ENCODE data around the gene NAIF1. TPM values are rescaled to one million over a fixed set of nuclear protein-coding genes. Genes with fewer than 3 reads are reported as not detected.
"Not testable (repeated sequence)": the region's sequence is repeated elsewhere in the genome, so short reads cannot be mapped to it uniquely, and the experiment has no call there.

Gene NAIF1
- total RNA-seq, 1 donor from 2014 or later, result 8.8 TPM

- Mint-ChIP-seq H3K9me3 (ENCODE audit: low read depth) (no peaks in the 10 kb centered on the region), H3K27me3 (ENCODE audit: low read depth) (no peaks in the 10 kb centered on the region), H3K4me1 (ENCODE audit: low read depth) (peaks cover 39% of the 10 kb centered on the region), H3K36me3 (ENCODE audit: low read depth) (no peaks in the 10 kb centered on the region), H3K4me3 (ENCODE audit: unreplicated experiment) (peak overlapping the region; percentile 50), H3K27ac (ENCODE audit: unreplicated experiment) (peak overlapping the region; percentile 95)
- no peak for TF ChIP-seq CTCF (IDR thresholded peaks at IDR 0.05)
- no peak for DNase-seq (ENCODE audit: low spot score)
These were observed 5.3 kb upstream of the NAIF1 start for GRCh38 chr9:128072144-128073021.

- H3K4me1 Mint-ChIP-seq (ENCODE audit: low read depth), result peaks cover 39% of the 10 kb centered on the region
- H3K4me3 Mint-ChIP-seq (ENCODE audit: unreplicated experiment); H3K27ac Mint-ChIP-seq (ENCODE audit: unreplicated experiment); H3K36me3 Mint-ChIP-seq (ENCODE audit: low read depth); H3K27me3 Mint-ChIP-seq (ENCODE audit: low read depth); DNase-seq (ENCODE audit: low spot score); H3K9me3 Mint-ChIP-seq (ENCODE audit: low read depth): not testable (repeated sequence)
These were observed 4.4 kb upstream of the NAIF1 start for GRCh38 chr9:128071475-128071874.

DNA sequence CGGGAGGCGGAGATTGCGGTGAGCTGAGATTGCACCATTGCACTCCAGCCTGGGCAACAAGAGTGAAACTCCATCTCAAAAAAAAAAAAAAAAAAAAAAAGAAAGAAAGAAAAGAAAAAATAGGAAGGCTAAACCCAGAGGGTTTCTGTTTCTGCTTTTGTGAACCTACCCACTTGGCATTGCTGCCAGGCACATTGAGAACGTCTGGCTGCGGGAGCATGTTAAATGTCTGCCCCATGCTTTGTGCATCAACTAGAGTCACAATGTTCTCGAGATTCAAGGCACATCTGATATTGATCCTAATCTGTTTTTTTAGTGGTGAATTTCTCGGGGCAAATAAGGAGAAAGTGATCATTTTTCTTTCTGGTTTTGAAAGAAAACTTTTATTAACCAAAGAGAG is 3.8 kb upstream of the NAIF1 start:
- peaks cover 45% of the 10 kb centered on the region for H3K4me1 Mint-ChIP-seq (ENCODE audit: low read depth)
- DNase-seq (ENCODE audit: low spot score), result no peak
- no peak overlapping the region for H3K4me3 Mint-ChIP-seq (ENCODE audit: unreplicated experiment)
- TF ChIP-seq CTCF (IDR thresholded peaks at IDR 0.05), result no peak
- H3K9me3 Mint-ChIP-seq (ENCODE audit: low read depth), result no peaks in the 10 kb centered on the region
- no peaks in the 10 kb centered on the region for H3K36me3 Mint-ChIP-seq (ENCODE audit: low read depth)
- H3K27me3 Mint-ChIP-seq (ENCODE audit: low read depth), result no peaks in the 10 kb centered on the region
- peak overlapping the region; percentile 32 for H3K27ac Mint-ChIP-seq (ENCODE audit: unreplicated experiment)

- Mint-ChIP-seq H3K27me3 (ENCODE audit: low read depth) (no peaks in the 10 kb centered on the region), H3K36me3 (ENCODE audit: low read depth) (no peaks in the 10 kb centered on the region), H3K27ac (ENCODE audit: unreplicated experiment) (peak overlapping the region; percentile 98), H3K4me1 (ENCODE audit: low read depth) (peaks cover 51% of the 10 kb centered on the region), H3K9me3 (ENCODE audit: low read depth) (no peaks in the 10 kb centered on the region), H3K4me3 (ENCODE audit: unreplicated experiment) (peak overlapping the region; percentile 95)
- TF ChIP-seq CTCF (IDR thresholded peaks at IDR 0.05), result no peak
- no peak for DNase-seq (ENCODE audit: low spot score)
These were observed 1.5 kb upstream of the NAIF1 start for GRCh38 chr9:128068386-128069205.

- peaks cover 43% of the 10 kb centered on the region for H3K4me1 Mint-ChIP-seq (ENCODE audit: low read depth)
- H3K27ac Mint-ChIP-seq (ENCODE audit: unreplicated experiment), result peak within 1 kb of the TSS; percentile 98
- DNase-seq (ENCODE audit: low spot score), result peak; percentile 100
- H3K36me3 Mint-ChIP-seq (ENCODE audit: low read depth), result peaks cover 4% of the 10 kb centered on the region
- peak within 1 kb of the TSS; percentile 95 for H3K4me3 Mint-ChIP-seq (ENCODE audit: unreplicated experiment)
- no peak for TF ChIP-seq CTCF (IDR thresholded peaks at IDR 0.05)
- no peaks in the 10 kb centered on the region for H3K27me3 Mint-ChIP-seq (ENCODE audit: low read depth)
- H3K9me3 Mint-ChIP-seq (ENCODE audit: low read depth), result no peaks in the 10 kb centered on the region
These were observed 695 bp upstream of the NAIF1 start, which contains the start of gene SLC25A25 for GRCh38 chr9:128067645-128068385. SLC25A25 (plus strand) TSS chr9:128068232; CDS start chr9:128068320, 88 bp downstream.

Data from chondrocyte (in vitro differentiated cells).